ENCODE measurements around the gene SYT1.
"Not testable (repeated sequence)": the region's sequence is repeated elsewhere in the genome, so short reads cannot be mapped to it uniquely, and the experiment has no call there.

The SYT1 gene

GRCh38 chr12:79415321-79415720, 550.7 kb downstream of the SYT1 start:
- DNase-seq = no peak

- DNase-seq = no peak
These were observed 551.3 kb downstream of the SYT1 start for GRCh38 chr12:79415746-79416435.

GRCh38 chr12:79420146-79420618, 555.6 kb downstream of the SYT1 start:
- no peak for DNase-seq

GRCh38 chr12:79421236-79421740, 556.7 kb downstream of the SYT1 start:
- DNase-seq = no peak

GRCh38 chr12:79422060-79422812, 557.7 kb downstream of the SYT1 start:
- DNase-seq = no peak

GRCh38 chr12:79423560-79423959, 559.0 kb downstream of the SYT1 start:
- no peak for DNase-seq

- no peak for DNase-seq
These were observed 559.6 kb downstream of the SYT1 start for GRCh38 chr12:79424109-79424721.

- DNase-seq = no peak
These were observed 561.5 kb downstream of the SYT1 start for GRCh38 chr12:79426121-79426520.

GRCh38 chr12:79426744-79427143, 562.2 kb downstream of the SYT1 start:
- DNase-seq = not testable (repeated sequence)

GRCh38 chr12:79433465-79434072, 569.0 kb downstream of the SYT1 start:
- DNase-seq = no peak

GRCh38 chr12:79434561-79434960, 570.0 kb downstream of the SYT1 start:
- DNase-seq = no peak

GRCh38 chr12:79435742-79436141, 571.2 kb downstream of the SYT1 start:
- no peak for DNase-seq

- no peak for DNase-seq
These were observed 574.1 kb downstream of the SYT1 start for GRCh38 chr12:79438480-79439174.

GRCh38 chr12:79439175-79439825, 574.7 kb downstream of the SYT1 start:
- no peak for DNase-seq

- no peak for DNase-seq
These were observed 577.0 kb downstream of the SYT1 start for GRCh38 chr12:79441534-79441933.

- DNase-seq = no peak
These were observed 577.8 kb downstream of the SYT1 start for GRCh38 chr12:79442396-79442795.

GRCh38 chr12:79444089-79444488, 579.5 kb downstream of the SYT1 start:
- DNase-seq = no peak

GRCh38 chr12:79448816-79449215, 584.2 kb downstream of the SYT1 start:
- no peak for DNase-seq

GRCh38 chr12:79451365-79451764, 586.8 kb downstream of the SYT1 start:
- DNase-seq = no peak

GRCh38 chr12:79451978-79452377, 587.4 kb downstream of the SYT1 start:
- no peak for DNase-seq

GRCh38 chr12:79452906-79453305, 588.3 kb downstream of the SYT1 start:
- no peak for DNase-seq

GRCh38 chr12:79453820-79454219, 589.2 kb downstream of the SYT1 start:
- DNase-seq = no peak
